H9 (cell line): ENCODE results near the gene AFG1L. TPM values are rescaled to one million over a fixed set of nuclear protein-coding genes. Genes with fewer than 3 reads are reported as not detected.
A peak's percentile ranks its signal among the peaks of the same experiment; 100 is the strongest.

ENCODE experiments used
- DNase-seq: peaks from one replicate; pipeline ENCODE4 v3.0.0-alpha.2; 2017
- H2AFZ ChIP-seq: one replicate; pipeline ENCODE4 v1.6.1; 2013; ENCODE audit warnings: mild to moderate bottlenecking, low read length, control low read depth, moderate library complexity
- H2AK5ac ChIP-seq: 2 replicates; pipeline ENCODE4 v1.6.1; 2013; ENCODE audit warnings: low read length, control low read depth, mixed read lengths; ENCODE audit not compliant: insufficient read length
- H2BK120ac ChIP-seq: one replicate; pipeline ENCODE4 v1.6.1; 2013; ENCODE audit warnings: low read depth, mild to moderate bottlenecking, low read length, control low read depth, inconsistent platforms; ENCODE audit not compliant: poor library complexity, severe bottlenecking
- H2BK12ac ChIP-seq: 2 replicates; pipeline ENCODE4 v1.6.1; 2013; ENCODE audit warnings: low read length, control low read depth, mixed read lengths, low read depth; ENCODE audit not compliant: insufficient read length
- H2BK15ac ChIP-seq: 2 replicates; pipeline ENCODE4 v1.6.1; 2013; ENCODE audit warnings: low read depth, low read length, control low read depth
- H2BK20ac ChIP-seq: one replicate; pipeline ENCODE4 v1.6.1; 2013; ENCODE audit warnings: low read depth, mild to moderate bottlenecking, low read length, control low read depth, inconsistent platforms; ENCODE audit not compliant: poor library complexity, severe bottlenecking
- H2BK5ac ChIP-seq: 2 replicates; pipeline ENCODE4 v1.6.1; 2013; ENCODE audit warnings: low read length, control low read depth, mixed read lengths; ENCODE audit not compliant: insufficient read length
- H3K14ac ChIP-seq: 2 replicates; pipeline ENCODE4 v1.6.1; 2013; ENCODE audit warnings: low read length, control low read depth; ENCODE audit not compliant: insufficient read depth
- H3K18ac ChIP-seq: 2 replicates; pipeline ENCODE4 v1.6.1; 2013; ENCODE audit warnings: low read depth, mild to moderate bottlenecking, mixed read lengths, low read length, control low read depth; ENCODE audit not compliant: insufficient read length
- H3K23ac ChIP-seq: 2 replicates; pipeline ENCODE4 v1.6.1; 2013; ENCODE audit warnings: low read length, control low read depth, mixed read lengths, low read depth; ENCODE audit not compliant: insufficient read length
- H3K23me2 ChIP-seq: 2 replicates; pipeline ENCODE4 v1.6.1; 2013; ENCODE audit warnings: low read depth, mild to moderate bottlenecking, mixed read lengths, low read length, control low read depth; ENCODE audit not compliant: insufficient read length, poor library complexity, severe bottlenecking
- H3K27ac ChIP-seq: 2 replicates; pipeline ENCODE4 v1.5.1; 2013; ENCODE audit warnings: low read length, control low read depth, mixed read lengths, low read depth; ENCODE audit not compliant: insufficient read length
- H3K27me3 ChIP-seq: 2 replicates; pipeline ENCODE4 v1.6.1; 2013; ENCODE audit warnings: low read length, control low read depth, inconsistent platforms; ENCODE audit not compliant: insufficient read depth
- H3K4ac ChIP-seq: 2 replicates; pipeline ENCODE4 v1.6.1; 2013; ENCODE audit warnings: low read depth, mild to moderate bottlenecking, control low read depth, inconsistent platforms, low read length, moderate library complexity
- H3K4me1 ChIP-seq: 2 replicates; pipeline ENCODE4 v1.6.1; 2013; ENCODE audit warnings: low read length, control low read depth, inconsistent platforms; ENCODE audit not compliant: insufficient read depth
- H3K4me2 ChIP-seq: 2 replicates; pipeline ENCODE4 v1.6.1; 2013; ENCODE audit warnings: low read length, control low read depth, mixed read lengths; ENCODE audit not compliant: insufficient read length, insufficient read depth
- H3K56ac ChIP-seq: 2 replicates; pipeline ENCODE4 v1.6.1; 2013; ENCODE audit warnings: low read depth, mild to moderate bottlenecking, mixed read lengths, low read length, control low read depth; ENCODE audit not compliant: insufficient read length
- H3K79me1 ChIP-seq: 2 replicates; pipeline ENCODE4 v1.6.1; 2013; ENCODE audit warnings: low read depth, mild to moderate bottlenecking, moderate library complexity, low read length, control low read depth, inconsistent platforms; ENCODE audit not compliant: insufficient read depth, poor library complexity, severe bottlenecking
- H3K79me2 ChIP-seq: 2 replicates; pipeline ENCODE4 v1.6.1; 2013; ENCODE audit warnings: low read length, control low read depth, inconsistent platforms; ENCODE audit not compliant: insufficient read depth
- H3K9ac ChIP-seq: 2 replicates; pipeline ENCODE4 v1.6.1; 2013; ENCODE audit warnings: low read length, control low read depth, mixed read lengths; ENCODE audit not compliant: insufficient read length; ENCODE audit errors: extremely low read depth
- H3K9me3 ChIP-seq: one replicate; pipeline ENCODE4 v1.6.1; 2013; ENCODE audit warnings: low read depth, low read length, inconsistent platforms; ENCODE audit not compliant: control insufficient read depth
- H3T11ph ChIP-seq: one replicate; pipeline ENCODE4 v1.6.1; 2013; ENCODE audit warnings: mild to moderate bottlenecking, low read length, control low read depth, inconsistent platforms
- H4K20me1 ChIP-seq: one replicate; pipeline ENCODE4 v1.6.1; 2013; ENCODE audit not compliant: control insufficient read depth, insufficient read length, insufficient read depth
- H4K5ac ChIP-seq: 2 replicates; pipeline ENCODE4 v1.6.1; 2013; ENCODE audit warnings: low read depth, mild to moderate bottlenecking, mixed read lengths, low read length, control low read depth; ENCODE audit not compliant: insufficient read length
- H4K8ac ChIP-seq: replicated peaks from 2 replicates; pipeline ENCODE4 v1.6.1; 2013; ENCODE audit warnings: low read length, control low read depth, mixed read lengths, low read depth; ENCODE audit not compliant: insufficient read length
- H4K91ac ChIP-seq: 2 replicates; pipeline ENCODE4 v1.6.1; 2013; ENCODE audit warnings: low read depth, mild to moderate bottlenecking, moderate library complexity, mixed read lengths, low read length, control low read depth; ENCODE audit not compliant: insufficient read length
- H3K27ac Mint-ChIP-seq, 3 experiments: 2 replicates in 2 of 3; 3 replicates in 1 of 3; pipeline ENCODE4 v1.8.0; 2020 to 2021; ENCODE audit warnings: mixed read lengths in 3 of 3, mild to moderate bottlenecking in 1 of 3, moderate library complexity in 1 of 3
- H3K27me3 Mint-ChIP-seq: 2 replicates; pipeline ENCODE4 v1.8.0; 2021; ENCODE audit warnings: low read depth, mild to moderate bottlenecking, moderate library complexity, mixed read lengths
- H3K36me3 Mint-ChIP-seq, 3 experiments: 2 replicates in 2 of 3; 3 replicates in 1 of 3; pipeline ENCODE4 v1.8.0; 2020 to 2021; ENCODE audit warnings: low read depth in 3 of 3, mixed read lengths in 3 of 3; ENCODE audit not compliant: insufficient read depth in 1 of 3
- H3K4me1 Mint-ChIP-seq, 2 experiments: 2 replicates each; pipeline ENCODE4 v1.8.0; 2020; ENCODE audit warnings: mixed read lengths in 2 of 2
- H3K4me3 Mint-ChIP-seq, 2 experiments: 2 replicates in 1 of 2; 3 replicates in 1 of 2; pipeline ENCODE4 v1.8.0; 2020 to 2021; ENCODE audit warnings: mild to moderate bottlenecking in 2 of 2, mixed read lengths in 2 of 2, moderate library complexity in 1 of 2
- H3K9me3 Mint-ChIP-seq, 2 experiments: 2 replicates in 1 of 2; 3 replicates in 1 of 2; pipeline ENCODE4 v1.8.0; 2020; ENCODE audit warnings: mild to moderate bottlenecking in 2 of 2, mixed read lengths in 2 of 2, moderate library complexity in 1 of 2
- WGBS: extraction: QIAGEN DNeasy Blood & Tissue Kit; methylation state at CpG from one replicate; pipeline ENCODE4 v1.1.7; 2013; ENCODE audit warnings: missing lambda C conversion rate, low lambda C conversion rate, mixed read lengths; ENCODE audit not compliant: insufficient read length; ENCODE audit errors: extremely low coverage; 5-methylcytosine and 5-hydroxymethylcytosine counted together
- total RNA-seq: library from RNA; stranded (reverse); gene quantifications from 2 replicates; pipeline ENCODE4 v1.2.1, GENCODE V29; 2021
- TF ChIP-seq, protein P1 (sequence below): fragments of 200-600 bp; sonication (generic); conservative IDR thresholded peaks from 3 replicates; pipeline ENCODE4 v1.8.0; 2021; ENCODE audit warnings: antibody characterized with exemption, mild to moderate bottlenecking

Gene AFG1L
- total RNA-seq, 1 experiment from 2014 or later = 4.7 TPM

GRCh38 chr6:108274546-108274945, 20.3 kb upstream of the AFG1L start:
- Histone ChIP-seq H2AK5ac (no peak overlapping the region), H3K4me2 (no peak overlapping the region), H3T11ph (no peak overlapping the region), H3K23me2 (no peaks in the 10 kb centered on the region), H4K20me1 (no peaks in the 10 kb centered on the region), H3K79me2 (no peaks in the 10 kb centered on the region), H3K56ac (no peak overlapping the region), H2BK5ac (no peak overlapping the region), H2BK15ac (no peak overlapping the region), H3K27me3 (no peaks in the 10 kb centered on the region), H3K4ac (no peak overlapping the region), H3K9me3 (no peaks in the 10 kb centered on the region), H3K4me1 (no peaks in the 10 kb centered on the region), H2AFZ (no peak overlapping the region), H2BK20ac (no peak overlapping the region), H3K27ac (no peak overlapping the region), H3K9ac (no peak overlapping the region), H3K18ac (no peak overlapping the region), H2BK12ac (no peak overlapping the region), H4K5ac (no peak overlapping the region), H3K23ac (no peak overlapping the region), H3K79me1 (no peaks in the 10 kb centered on the region), H4K8ac (no peak overlapping the region), H2BK120ac (no peak overlapping the region), H3K14ac (no peak overlapping the region), H4K91ac (no peak overlapping the region)
- Mint-ChIP-seq H3K9me3 (no peaks in the 10 kb centered on the region), H3K36me3 (no peaks in the 10 kb centered on the region; a peak in 1 of 7 replicates), H3K4me3 (no peak overlapping the region), H3K27ac (peak overlapping the region in 1 of 3 experiments; percentile 52; a peak in 1 of 7 replicates), H3K27me3 (peaks cover 2% of the 10 kb centered on the region; the same call in 1 of the 2 replicates), H3K4me1 (peaks cover 15 to 16% of the 10 kb centered on the region in 2 experiments; a peak in 3 of 4 replicates)
- no CpG with 5 or more reads among the region's 2 CpGs for WGBS
- DNase-seq = no peak
- TF ChIP-seq, protein P1, sequence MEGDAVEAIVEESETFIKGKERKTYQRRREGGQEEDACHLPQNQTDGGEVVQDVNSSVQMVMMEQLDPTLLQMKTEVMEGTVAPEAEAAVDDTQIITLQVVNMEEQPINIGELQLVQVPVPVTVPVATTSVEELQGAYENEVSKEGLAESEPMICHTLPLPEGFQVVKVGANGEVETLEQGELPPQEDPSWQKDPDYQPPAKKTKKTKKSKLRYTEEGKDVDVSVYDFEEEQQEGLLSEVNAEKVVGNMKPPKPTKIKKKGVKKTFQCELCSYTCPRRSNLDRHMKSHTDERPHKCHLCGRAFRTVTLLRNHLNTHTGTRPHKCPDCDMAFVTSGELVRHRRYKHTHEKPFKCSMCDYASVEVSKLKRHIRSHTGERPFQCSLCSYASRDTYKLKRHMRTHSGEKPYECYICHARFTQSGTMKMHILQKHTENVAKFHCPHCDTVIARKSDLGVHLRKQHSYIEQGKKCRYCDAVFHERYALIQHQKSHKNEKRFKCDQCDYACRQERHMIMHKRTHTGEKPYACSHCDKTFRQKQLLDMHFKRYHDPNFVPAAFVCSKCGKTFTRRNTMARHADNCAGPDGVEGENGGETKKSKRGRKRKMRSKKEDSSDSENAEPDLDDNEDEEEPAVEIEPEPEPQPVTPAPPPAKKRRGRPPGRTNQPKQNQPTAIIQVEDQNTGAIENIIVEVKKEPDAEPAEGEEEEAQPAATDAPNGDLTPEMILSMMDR = no peak
